PFSK-1 (cell line): ENCODE data around the gene SNRNP70.

Experiments
- FOXP2 ChIP-seq: optimal IDR thresholded peaks from 2 replicates; pipeline ENCODE3; 2011; ENCODE audit warnings: borderline replicate concordance, control low read depth, inconsistent platforms; ENCODE audit not compliant: insufficient read depth; ENCODE audit errors: extremely low read length, extremely low read depth
- POLR2AphosphoS5 ChIP-seq: IDR thresholded peaks from 2 replicates; pipeline ENCODE4 v1.6.1; 2012; ENCODE audit warnings: low read depth, mild to moderate bottlenecking, control low read depth, low read length, moderate library complexity
- REST ChIP-seq, 2 experiments: IDR thresholded peaks; 2 replicates each; pipeline versions ENCODE4 v1.6.1 to v1.8.0; 2011 to 2012; ENCODE audit warnings: low read depth in 2 of 2, low read length in 2 of 2, control low read depth in 1 of 2, inconsistent platforms in 1 of 2, mild to moderate bottlenecking in 1 of 2, moderate library complexity in 1 of 2; ENCODE audit not compliant: insufficient read depth in 1 of 2
- SIN3A ChIP-seq: IDR thresholded peaks from 2 replicates; pipeline ENCODE4 v1.6.1; 2012; ENCODE audit warnings: mild to moderate bottlenecking, low read length, moderate library complexity, borderline replicate concordance; ENCODE audit not compliant: insufficient read depth
- TAF1 ChIP-seq: IDR thresholded peaks from 2 replicates; pipeline ENCODE4 v1.6.1; 2012; ENCODE audit warnings: low read length, control low read depth, borderline replicate concordance; ENCODE audit not compliant: insufficient read depth

- TF ChIP-seq FOXP2 (no peak), REST (IDR thresholded peaks at IDR 0.05; ENCODE audit: insufficient read depth in 1 of 2, low read depth in 2 of 2, low read length in 2 of 2) (no peak), TAF1 (no peak), POLR2AphosphoS5 (no peak), SIN3A (no peak)
These were observed 838 bp upstream of the SNRNP70 start for GRCh38 chr19:49084206-49085019.
